ENCODE data around the gene ARHGEF37. TPM values are rescaled to one million over a fixed set of nuclear protein-coding genes. Genes with fewer than 3 reads are reported as not detected.

ARHGEF37 gene
- total and polyA plus RNA-seq, 2 of the 8 experiments (the other 6 are each of a cell fraction or from before 2014, with no cell fraction given): 0.21 to 0.48 TPM

GRCh38 chr5:149572170-149572569 lies 9.1 kb upstream of the ARHGEF37 start:
- Histone ChIP-seq H4K5ac (ENCODE audit: insufficient read length, low read depth, low read length) (no peak overlapping the region), H3K18ac (ENCODE audit: extremely low read depth, low read length) (no peak overlapping the region), H3K14ac (ENCODE audit: insufficient read length) (no peak overlapping the region), H3K36me3 (ENCODE audit: control insufficient read depth in 2 of 4, insufficient read depth in 4 of 4, low read length in 3 of 4) (no peaks in the 10 kb centered on the region), H4K91ac (replicated peaks; ENCODE audit: insufficient read length, low read length) (no peak overlapping the region), H2BK12ac (ENCODE audit: low read depth, low read length) (no peak overlapping the region), H3K27me3 (replicated peaks in 1 of 4; ENCODE audit: control insufficient read depth in 3 of 4, extremely low read depth in 1 of 4, insufficient read depth in 3 of 4, low read length in 3 of 4) (no peaks in the 10 kb centered on the region), H2BK5ac (ENCODE audit: low read depth, low read length) (no peak overlapping the region), H3K23ac (ENCODE audit: insufficient read length) (no peak overlapping the region), H4K8ac (ENCODE audit: extremely low read depth, insufficient read depth, low read length) (no peak overlapping the region), H3K79me1 (ENCODE audit: low read depth, low read length) (no peaks in the 10 kb centered on the region), H3K4me2 (ENCODE audit: insufficient read depth in 1 of 2, low read depth in 2 of 2, low read length in 2 of 2) (no peak overlapping the region), H3K9ac (replicated peaks in 1 of 4; ENCODE audit: extremely low read depth in 1 of 4, low read depth in 3 of 4, low read length in 3 of 4) (no peak overlapping the region), H3K27ac (ENCODE audit: low read depth, low read length) (no peak overlapping the region), H2AK5ac (ENCODE audit: low read depth, low read length) (no peak overlapping the region), H2BK15ac (ENCODE audit: low read length) (no peak overlapping the region), H3K79me2 (ENCODE audit: control insufficient read depth in 1 of 2, insufficient read depth in 2 of 2, low read length in 2 of 2) (no peaks in the 10 kb centered on the region), H2BK20ac (ENCODE audit: low read length) (no peak overlapping the region), H3K56ac (replicated peaks; ENCODE audit: insufficient read length, low read depth, low read length) (no peak overlapping the region), H3K4ac (replicated peaks; ENCODE audit: insufficient read length, low read depth, low read length) (no peak overlapping the region), H2BK120ac (replicated peaks; ENCODE audit: low read depth, low read length) (no peak overlapping the region), H3K4me3 (ENCODE audit: extremely low read depth in 1 of 4, insufficient read depth in 2 of 4, low read depth in 3 of 4, low read length in 4 of 4) (no peak overlapping the region), H4K20me1 (replicated peaks in 1 of 2; ENCODE audit: control insufficient read depth in 1 of 2, insufficient read depth in 2 of 2, low read length in 2 of 2) (no peaks in the 10 kb centered on the region), H3K4me1 (replicated peaks in 1 of 4; ENCODE audit: control insufficient read depth in 3 of 4, insufficient read depth in 4 of 4, low read length in 3 of 4) (no peaks in the 10 kb centered on the region), H3K9me3 (ENCODE audit: insufficient read depth in 2 of 2, low read depth in 1 of 2, low read length in 1 of 2) (no peaks in the 10 kb centered on the region), H2AFZ (ENCODE audit: low read length) (no peak overlapping the region), H3K23me2 (ENCODE audit: low read depth, low read length) (no peaks in the 10 kb centered on the region)
- ChIA-PET CTCF (ENCODE audit: partially characterized antibody) (interaction anchor here (0.9 to 1.9 kb wide), 5 partner anchors 9 to 200 kb away, joined by 3 to 16 read pairs (median 6); partner anchors contain the start of gene ARHGEF37), POLR2A (ENCODE audit: partially characterized antibody) (interaction anchor here (0.7 kb wide), 1 partner anchor 445 kb away, joined by 3 read pairs; no protein-coding TSS in a partner anchor)
- FAIRE-seq (no peak), DNase-seq (ENCODE audit: low read depth in 1 of 2, low spot score in 2 of 2) (no peak)
- TF ChIP-seq SIX5 (IDR thresholded peaks at IDR 0.05; ENCODE audit: low read depth, low read length) (no peak), KDM5A (IDR thresholded peaks at IDR 0.05; ENCODE audit: low read length) (no peak), ASH2L (IDR thresholded peaks at IDR 0.05; ENCODE audit: low read length) (no peak), ATF2 (IDR thresholded peaks at IDR 0.05; ENCODE audit: low read length) (no peak), EZH2 (IDR thresholded peaks at IDR 0.05; ENCODE audit: low read depth, low read length, severe bottlenecking) (no peak), CEBPB (IDR thresholded peaks at IDR 0.05; ENCODE audit: low read depth, low read length) (no peak), E2F6 (IDR thresholded peaks at IDR 0.05) (no peak), SUZ12 (IDR thresholded peaks at IDR 0.05; ENCODE audit: low read length) (no peak), NRF1 (IDR thresholded peaks at IDR 0.05; ENCODE audit: low read depth, low read length) (no peak), CREB1 (IDR thresholded peaks at IDR 0.05) (no peak), JUN (IDR thresholded peaks at IDR 0.05; ENCODE audit: low read depth, low read length) (no peak), SIN3A (conservative IDR thresholded peaks at IDR 0.05 in 1 of 2, IDR thresholded peaks at IDR 0.05 in 1 of 2; ENCODE audit: low read depth in 1 of 2, low read length in 2 of 2) (no peak), ATF3 (IDR thresholded peaks at IDR 0.05; ENCODE audit: insufficient read depth, low read depth, low read length) (no peak)
